GM21515 (cell line): Measurements from ENCODE around the gene PEX19.

Experiments
- ATAC-seq: cut with Tn5 transposase; IDR thresholded peaks from one replicate; pipeline ENCODE4 v1.9.1; 2021; ENCODE audit not compliant: unreplicated experiment

Gene PEX19

DNA sequence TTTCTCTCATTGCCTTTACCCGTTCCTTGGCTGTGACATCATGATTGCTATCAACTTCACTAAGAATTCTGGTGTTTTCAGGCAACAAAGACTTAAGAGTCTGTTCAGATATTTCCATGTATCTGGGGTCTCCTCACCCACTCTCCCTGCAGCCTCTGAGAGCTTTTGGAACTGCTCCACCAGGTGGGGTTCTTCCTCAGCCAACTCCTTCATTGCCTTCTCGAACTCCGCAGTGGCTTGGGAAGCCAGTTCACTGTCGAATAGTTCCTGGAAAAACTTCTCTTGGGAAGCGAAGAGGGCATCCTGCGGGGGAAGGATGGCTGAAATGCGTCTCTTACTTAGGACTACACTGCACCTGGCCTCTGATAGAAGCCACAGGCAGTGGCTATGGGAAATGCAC is 2.1 kb downstream of the PEX19 start:
- no peak for ATAC-seq

DNA sequence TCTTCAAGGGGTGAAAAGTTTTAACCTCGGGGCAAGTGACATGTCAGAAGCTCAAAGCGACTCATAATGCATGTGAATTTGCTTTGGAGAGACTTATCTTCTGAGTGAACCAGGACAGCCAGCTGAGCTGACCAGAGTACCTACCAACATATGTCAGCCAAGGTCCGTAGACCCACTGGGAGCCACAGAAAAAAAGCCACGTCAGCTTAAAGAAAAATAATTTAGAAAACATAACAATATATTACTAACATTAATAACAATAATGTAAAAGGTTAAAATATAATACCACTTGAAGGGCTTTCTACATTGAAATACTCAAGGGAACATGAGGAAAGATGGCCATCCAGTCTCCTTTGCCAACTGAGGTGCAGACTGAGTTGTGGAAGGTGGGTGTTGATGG is 6.9 kb downstream of the PEX19 start:
- ATAC-seq, result no peak

DNA sequence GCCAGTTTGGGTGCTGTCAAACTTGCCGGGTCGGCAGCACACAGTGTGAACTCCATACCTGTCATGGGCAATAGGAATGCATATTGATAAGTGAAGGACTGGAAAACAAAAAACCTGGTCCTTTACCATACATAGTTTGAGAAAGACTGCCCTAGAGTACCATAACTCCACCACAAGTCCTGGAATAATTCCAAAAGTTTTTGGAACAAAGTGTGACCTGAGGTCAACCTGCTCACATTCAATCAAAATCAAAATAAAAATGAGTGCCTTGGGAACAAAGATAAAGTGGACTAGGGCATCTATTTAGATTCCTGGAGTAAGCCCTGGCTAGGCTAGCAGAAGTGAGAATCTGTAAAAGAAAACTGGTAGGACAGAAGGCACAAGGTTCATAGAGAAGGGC is 7.6 kb downstream of the PEX19 start:
- no peak for ATAC-seq

DNA sequence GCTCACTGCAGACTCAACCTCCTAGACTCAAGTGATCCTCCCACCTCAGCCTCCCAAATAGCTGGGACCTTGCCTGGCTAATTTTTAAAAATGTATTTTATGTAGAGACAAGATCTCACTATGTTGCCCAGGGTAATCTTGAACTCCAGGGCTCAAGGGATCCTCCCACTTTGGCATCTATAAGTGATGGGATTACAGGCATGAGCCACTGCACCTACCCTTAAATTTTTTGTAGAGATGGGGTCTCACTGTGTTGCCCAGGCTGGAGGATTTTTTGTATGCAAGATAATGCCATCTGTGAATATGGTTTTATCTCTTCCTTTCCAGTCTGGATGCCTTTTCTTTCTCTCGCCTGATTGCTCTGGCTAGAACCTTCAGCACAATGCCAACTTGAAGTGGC is 13.9 kb downstream of the PEX19 start:
- ATAC-seq, result no peak

DNA sequence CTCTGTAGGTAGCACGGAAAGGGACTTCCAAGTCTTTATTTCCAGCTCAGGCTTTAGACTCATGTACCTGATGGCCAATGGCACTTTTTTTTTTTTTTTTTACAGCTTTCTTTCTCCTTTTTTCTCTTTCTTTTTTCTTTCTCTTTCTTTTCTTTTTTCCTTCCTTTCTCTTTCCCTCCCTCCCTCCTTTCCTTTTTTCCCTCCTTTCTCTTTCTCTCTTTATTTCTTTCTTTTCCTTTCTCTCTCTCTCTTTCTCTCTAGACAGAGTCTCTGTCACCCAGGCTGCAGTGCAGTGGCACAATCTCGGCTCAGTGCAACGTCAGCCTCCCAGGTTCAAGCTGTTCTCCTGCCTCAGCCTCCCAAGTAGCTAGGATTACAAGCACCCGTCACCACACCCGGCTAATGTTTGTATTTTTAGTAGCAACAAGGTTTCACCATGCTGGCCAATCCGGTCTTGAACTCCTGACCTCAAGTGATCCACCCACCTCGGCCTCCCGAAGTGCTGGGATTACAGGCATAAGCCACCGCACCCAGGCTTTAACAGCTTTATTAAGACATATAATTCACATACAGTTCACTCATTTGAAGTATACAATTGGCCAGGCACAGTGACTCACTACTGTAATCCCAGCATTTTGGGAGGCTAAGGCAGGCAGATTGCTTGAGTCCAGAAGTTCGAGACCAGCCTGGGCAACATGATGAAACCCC is 17.5 kb downstream of the PEX19 start:
- ATAC-seq, result no peak

DNA sequence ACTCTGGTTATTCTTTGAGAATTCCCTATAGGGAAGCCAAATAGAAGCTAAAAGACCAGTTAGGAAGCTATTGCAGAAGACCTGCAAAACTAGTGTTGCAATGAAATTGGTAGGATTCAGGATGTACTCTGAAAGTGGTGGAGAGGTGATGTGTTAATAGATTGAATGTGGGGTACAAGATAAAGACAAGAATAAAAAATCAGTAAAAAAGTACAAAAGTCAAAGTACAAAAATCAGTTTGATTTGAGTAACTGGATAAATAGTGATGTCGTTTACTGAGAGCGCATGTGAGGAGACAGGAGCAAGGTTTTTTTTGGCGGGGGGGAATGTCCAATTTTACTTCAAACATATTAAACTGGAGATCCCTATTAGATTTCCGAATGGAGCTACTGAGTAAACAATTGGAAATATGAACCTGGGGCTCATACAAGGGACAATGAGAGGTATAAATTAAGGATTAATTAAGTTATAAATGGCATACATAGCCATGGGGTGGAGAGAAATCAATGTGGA is 20.1 kb downstream of the PEX19 start:
- no peak for ATAC-seq

DNA sequence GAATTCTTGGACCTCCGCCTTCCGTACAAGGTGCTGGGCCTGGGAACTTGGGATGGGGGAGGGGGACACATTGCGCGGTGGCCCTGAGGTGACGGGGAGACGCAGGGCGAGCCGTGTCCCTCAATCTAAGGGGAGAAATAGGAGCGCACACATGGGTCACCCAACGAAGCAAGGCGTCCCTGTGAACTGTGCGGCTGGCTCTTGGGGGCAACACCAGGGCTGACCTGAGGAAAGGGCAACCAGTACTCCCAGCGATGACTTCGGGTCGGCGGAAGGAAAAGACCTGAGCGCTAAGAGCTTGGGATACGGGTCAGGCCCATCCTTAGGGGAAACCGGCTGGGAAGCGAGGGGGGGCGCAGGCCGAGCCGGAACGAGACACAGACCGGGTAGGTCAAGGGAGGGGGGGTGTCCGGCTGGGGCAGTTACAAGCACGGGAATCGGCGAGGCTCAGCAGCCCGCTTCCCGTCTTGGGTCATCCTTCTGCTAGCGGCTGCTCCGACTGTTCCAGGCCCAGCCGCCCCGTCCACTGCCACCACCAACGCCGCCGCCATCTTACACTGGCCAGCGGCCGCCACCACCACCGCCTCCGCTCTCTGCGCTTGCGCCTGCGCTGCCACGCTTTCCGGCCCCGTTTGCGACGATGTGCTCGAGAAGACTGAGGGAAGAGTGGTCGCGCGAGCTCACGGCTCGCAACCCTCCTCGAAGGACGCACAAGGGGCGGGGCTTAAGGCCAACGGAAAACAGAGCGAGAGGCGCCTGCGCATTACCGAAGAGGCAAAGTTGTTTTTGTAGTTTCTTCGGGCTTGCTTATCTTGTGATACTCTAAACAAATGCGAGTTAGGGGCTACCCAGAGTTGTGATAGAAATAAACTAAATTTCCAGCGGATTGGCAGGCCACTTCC is 22.8 kb downstream of the PEX19 start, which contains the start of gene DCAF8:
TSS of gene DCAF8 (minus strand) at position 657 of the 902 bp plus-strand sequence. CDS start 18,541 bp downstream, outside the sequence.
- ATAC-seq, result peak; percentile 81

DNA sequence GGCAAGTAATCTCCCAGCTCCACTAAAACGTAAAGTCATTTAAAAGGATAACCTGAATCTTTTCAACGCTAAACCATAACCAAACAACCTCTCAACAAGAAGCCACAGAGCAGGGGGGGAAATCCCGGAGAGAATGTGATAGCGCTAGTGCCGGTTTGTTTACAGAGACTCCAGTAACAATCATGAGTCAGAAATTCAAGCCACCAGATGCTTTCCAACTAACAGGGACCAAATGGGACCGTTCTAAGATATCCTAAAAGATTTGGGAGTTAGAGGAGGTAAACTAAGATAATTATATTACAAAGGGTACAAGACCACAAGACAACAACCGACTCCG is 23.4 kb downstream of the PEX19 start:
- peak; percentile 31 for ATAC-seq

DNA sequence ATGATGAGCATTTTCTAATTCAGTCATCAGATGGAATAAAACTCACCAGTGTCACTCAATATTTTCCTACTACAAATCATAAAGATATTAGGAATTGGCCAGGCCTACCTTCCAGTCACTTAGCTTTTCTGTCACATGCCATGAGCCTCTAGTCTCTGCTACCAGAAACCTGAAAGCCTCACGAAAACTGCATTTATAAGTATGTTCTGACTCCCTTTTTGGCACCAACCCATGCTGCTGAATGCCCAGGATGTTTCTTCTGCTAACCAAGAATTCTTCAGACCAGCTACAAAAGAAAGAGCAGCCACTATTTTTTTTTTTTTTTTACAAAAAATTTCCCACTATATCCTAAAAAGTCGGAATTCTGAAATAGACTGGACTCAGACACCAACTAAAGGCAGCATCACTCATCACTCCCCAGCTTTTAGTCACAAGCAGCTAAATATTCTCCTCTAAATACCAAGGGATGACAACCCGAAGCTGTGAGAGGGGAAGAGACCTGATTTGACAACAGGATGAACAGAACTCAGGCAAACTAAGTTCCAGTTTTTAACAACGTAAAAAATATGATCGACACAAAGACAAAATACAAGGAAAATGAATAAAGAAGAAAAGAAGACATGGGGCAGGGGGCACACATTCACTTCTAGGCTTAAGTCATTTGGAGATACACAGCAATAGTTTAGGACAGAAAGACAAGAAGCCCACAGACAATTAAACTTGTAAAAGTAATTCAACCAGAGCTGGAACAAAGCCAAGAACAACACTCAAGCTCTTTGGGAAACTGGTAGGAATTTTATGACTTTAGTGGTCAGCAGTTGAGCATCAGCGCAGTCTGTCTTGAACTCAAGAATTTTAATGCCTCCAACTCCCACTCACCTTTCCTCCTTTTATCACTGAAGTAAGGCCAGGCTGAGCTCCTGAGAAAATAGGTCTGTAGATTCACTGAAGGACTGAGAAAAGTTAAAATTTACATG is 24.2 kb downstream of the PEX19 start:
- ATAC-seq, result no peak

DNA sequence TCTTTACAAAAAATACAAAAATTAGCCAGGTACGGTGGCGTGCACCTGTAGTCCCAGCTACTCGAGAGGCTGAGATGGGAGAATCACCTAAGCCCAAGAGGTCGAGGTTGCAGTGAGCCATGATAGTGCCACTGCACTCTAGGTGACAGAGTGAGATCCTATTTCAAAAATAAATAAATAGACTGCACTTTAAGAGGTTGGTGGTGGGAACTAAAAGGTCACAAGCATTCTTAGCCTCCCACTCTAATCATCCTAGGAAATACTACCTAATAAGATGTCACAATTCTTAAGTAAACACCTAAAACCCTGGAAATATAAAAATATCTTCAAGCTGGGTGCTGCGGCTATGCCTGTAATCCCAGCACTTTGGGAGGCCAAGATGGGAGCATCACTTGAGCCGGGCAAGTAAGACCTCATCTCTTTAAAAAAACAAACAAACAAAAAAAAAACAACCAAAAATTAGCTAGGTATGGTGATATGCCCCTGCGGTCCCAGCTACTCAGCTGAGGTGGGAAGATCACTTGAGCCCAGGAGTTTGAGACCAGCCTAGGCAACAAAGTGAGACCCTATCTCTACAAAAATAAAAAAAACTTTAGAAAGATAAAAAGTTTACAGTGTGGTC is 26.6 kb downstream of the PEX19 start:
- ATAC-seq, result no peak

DNA sequence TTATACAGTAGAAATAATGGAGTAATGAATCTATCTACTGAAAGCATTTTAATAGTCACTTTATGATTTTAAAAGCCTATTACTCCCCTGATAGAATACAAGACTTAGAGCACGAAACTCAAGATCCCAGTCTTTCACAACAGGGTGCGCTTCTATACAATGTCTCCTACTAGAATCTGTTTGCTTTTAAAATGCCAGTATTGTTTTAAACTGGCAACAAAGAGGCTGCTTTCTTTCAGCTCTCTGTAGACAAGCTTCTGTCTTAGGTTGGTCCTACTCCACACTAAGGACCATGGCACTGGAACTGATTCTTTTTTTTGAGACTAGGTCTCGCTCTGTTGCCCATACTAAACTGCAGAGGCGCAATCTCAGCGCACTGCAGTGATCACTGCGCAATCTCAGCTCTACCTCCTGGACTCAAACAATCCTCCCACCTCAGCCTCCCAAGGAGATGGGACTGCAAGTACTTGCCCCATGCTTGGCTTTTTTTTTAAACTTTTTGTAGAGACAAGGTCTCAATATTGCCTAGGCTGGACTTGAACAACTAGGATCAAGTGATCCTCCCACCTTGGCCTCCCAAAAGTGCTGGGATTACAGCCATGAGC is 27.4 kb downstream of the PEX19 start:
- ATAC-seq, result no peak

DNA sequence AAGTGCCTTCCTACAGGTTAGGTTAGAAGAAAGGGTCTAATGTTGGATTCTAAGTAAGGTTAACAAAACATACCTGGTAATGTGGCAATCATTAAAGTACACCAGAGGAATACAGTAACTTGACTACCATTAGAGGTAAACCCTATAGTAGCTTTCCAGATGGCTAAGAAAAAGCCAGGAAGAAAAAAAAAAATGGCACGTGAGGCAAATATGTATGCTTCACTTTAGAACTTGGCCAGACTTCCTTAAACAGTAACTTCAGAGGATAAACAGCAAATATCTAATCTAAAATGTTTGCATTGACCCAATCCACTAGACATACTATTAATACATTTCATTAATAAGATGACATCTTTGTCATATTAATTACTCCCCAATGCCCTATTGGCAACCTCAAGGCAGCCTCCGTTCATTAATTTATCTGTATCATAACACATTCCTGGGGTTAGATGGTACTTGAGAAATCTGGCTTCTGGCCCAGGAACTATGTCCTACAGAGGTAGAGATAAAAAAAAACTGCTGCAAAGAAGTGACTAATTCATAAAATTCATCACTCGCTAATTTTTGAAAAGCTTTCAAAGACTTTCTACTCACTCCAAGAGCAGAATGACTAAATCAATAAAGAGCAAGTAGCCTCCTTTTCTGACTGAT is 28.4 kb downstream of the PEX19 start:
- no peak for ATAC-seq

DNA sequence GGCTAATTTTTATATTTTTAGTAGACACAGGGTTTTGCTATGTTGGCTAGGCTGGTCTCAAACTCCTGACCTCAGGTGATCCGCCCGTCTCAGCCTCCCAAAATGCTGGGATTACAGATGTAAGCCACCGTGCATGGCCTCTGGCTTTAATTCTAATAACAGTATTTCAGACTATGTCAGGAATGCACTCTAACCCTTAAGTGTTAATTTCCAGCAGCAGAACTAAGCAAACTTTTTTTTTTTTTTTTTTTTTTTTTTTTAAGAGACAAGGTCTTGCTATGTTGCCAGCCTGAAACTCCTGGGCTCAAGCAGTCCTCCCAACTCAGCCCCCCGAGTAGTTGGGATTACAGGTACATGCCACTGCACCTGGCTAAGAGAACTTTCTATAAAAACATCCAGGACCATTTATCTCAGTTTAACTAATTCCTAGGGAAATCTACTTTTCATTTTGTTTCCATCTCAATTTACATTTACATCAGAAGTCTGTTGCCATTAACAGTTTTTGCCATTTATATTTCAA is 29.1 kb downstream of the PEX19 start:
- no peak for ATAC-seq

DNA sequence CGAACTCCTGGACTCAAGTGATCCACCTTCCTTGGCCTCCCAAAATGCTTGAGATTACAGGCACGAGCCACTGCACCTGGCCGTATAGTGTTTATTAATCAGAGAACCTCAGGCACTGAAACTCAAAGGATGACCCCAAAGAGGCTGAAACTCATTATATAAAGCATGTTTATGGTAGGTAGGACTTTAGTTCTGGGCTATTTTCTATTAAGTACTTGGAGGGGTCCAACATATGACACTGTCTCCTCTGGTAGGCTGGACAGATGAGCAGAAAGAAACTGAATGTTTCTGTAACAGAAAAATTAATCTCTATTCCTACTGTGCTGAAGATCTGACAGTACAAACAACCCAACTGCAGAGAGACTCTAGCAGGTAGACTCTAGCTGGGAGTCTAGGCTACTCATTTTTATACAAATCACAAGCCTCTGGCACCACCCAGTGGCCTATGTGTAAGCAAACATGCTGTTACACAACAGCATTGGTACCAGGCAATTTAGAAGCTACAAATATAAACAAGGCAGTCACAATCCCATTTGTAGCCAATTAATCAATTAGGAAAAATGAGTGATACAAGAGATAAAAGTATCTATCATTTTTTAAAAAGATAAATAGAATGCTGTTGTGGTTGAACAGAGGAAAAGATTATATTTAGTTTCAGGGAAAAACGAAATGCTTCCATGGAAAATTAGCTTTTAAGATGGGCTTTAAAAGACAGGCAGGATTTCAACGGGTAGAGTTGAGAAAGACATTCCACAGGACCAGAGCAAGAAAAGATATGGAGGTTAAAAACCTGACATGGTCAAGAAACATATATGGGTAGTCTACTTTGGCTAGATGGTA is 33.0 kb downstream of the PEX19 start:
- peak; percentile 59 for ATAC-seq

DNA sequence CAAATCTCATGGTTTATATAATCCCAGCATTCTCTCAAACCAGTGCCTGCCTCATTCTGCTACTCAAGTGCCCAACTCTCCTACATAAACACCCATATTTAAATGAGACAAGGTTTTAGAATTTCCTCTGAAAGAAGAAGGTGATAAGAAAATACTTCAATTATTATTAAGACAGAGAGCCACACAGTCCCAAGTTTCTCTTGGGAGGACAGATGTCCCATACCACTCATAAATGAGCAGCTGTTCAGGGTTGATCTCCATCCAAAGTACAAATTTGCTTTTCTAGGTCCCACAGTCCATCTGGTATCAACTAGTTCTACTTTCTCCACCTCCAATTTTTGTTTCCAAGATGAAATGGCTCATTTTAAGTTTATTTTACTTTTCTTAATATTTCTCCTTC is 33.9 kb downstream of the PEX19 start:
- ATAC-seq, result no peak

DNA sequence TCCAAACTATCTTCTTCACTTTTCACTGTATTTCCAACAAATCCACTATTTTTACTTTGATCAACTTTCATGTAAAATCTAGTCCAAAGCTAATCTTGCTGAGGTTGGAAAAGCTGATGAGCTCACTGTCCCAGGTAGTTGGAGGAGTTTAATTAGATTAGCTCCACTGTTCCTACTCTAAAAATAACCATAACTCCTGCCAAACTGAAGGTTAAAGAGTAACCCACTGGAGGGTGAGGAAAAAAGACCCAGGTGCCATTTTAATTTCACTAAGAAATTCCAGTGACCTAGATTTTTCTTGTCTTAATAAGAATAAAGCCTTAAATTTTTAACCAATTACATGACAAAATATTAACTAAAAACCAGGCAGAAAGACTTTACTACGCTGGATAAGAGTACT is 37.9 kb downstream of the PEX19 start:
- ATAC-seq, result no peak

DNA sequence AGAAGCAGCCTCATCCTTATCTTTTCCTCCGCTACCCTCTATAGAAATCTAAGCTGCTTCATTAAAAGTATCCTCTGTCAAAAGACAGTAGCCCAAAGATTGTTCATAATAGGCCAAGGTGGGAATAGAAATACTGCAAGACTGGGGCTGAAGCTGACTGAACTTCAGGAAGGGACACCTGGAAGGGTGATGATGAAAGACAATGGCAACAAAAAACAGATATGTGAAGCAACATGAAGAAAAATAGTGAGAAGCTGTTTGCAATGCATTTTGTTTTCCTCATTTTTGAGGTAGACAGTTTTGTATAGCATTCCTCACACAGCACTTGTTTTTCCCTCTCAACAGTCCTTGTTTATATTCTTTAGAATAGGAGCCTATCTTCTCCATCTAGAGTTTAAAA is 39.5 kb downstream of the PEX19 start:
- no peak for ATAC-seq

DNA sequence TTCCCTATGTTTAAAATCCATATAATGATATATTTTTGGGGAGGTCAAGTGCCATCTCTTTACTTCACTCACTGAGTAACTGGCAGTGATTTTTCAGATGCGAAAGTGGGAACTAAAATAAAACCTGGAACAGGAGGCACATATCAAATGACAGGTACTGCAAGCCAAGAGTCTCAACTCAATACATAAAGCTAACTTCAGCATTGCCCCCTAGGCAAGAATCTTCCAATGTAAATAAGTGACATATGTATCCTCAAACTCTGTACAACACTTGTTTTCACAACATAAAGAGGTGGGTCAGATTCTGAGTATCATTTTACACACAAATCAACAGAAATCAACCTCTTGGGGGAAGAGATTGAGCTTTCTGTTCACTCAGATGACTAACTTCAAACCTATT is 40.7 kb downstream of the PEX19 start:
- ATAC-seq, result no peak

DNA sequence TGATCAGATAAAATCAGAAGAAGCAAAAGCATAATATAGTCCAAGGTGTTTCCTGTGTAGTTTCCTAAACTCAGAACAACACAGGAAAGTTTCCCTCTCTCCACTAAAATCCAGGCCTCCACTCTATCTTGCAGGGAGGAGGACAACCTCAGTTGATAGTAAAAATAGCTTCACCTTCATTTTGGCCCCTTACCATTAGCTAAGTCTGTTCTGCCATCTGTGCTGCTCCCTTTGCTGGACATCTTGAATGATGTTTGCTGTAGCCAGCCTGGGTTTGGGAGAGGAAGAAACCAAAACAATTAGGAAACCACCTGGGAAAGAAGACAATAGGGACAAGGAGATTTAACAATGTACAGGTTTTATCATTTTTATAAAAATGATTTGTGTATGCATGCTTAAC is 41.2 kb downstream of the PEX19 start:
- no peak for ATAC-seq
